Hepatocyte (in vitro differentiated cells): ENCODE measurements around the gene PHKB.

Experiments
- CTCF ChIP-seq: fragments of 200-600 bp; sonication (generic); IDR thresholded peaks from 2 replicates; pipeline ENCODE4 v1.5.1; 2016; ENCODE audit warnings: antibody characterized with exemption, mild to moderate bottlenecking; ENCODE audit not compliant: poor library complexity
- EZH2 ChIP-seq: fragments of 200-600 bp; sonication (generic); IDR thresholded peaks from 2 replicates; pipeline ENCODE4 v1.6.1; 2016; ENCODE audit warnings: antibody characterized with exemption, mild to moderate bottlenecking, borderline replicate concordance
- EZH2phosphoT487 ChIP-seq: fragments of 200-600 bp; sonication (generic); IDR thresholded peaks from one replicate; pipeline ENCODE4 v1.6.1; 2018; ENCODE audit warnings: antibody characterized with exemption, mild to moderate bottlenecking, low read depth, moderate library complexity; ENCODE audit not compliant: unreplicated experiment, severe bottlenecking

- TF ChIP-seq CTCF (no peak), EZH2 (no peak), EZH2phosphoT487 (no peak)
Observed at GRCh38 chr16:47666434-47666833, 205.3 kb downstream of the PHKB start.
